ENCODE results near the gene TMTC4.

GRCh38 chr13:100646871-100647270 is 27.7 kb downstream of the TMTC4 start:
- no peak for TF ChIP-seq ARNTL (CRISPR knock-in tag; IDR thresholded peaks at IDR 0.05; ENCODE audit: borderline replicate concordance, low read depth)
- no peak for TF ChIP-seq ZFP30 (CRISPR knock-in tag; IDR thresholded peaks at IDR 0.05)
- TF ChIP-seq CREB5 (CRISPR knock-in tag; IDR thresholded peaks at IDR 0.05; ENCODE audit: low read depth) = no peak
- TF ChIP-seq ZFP3 (CRISPR knock-in tag; IDR thresholded peaks at IDR 0.05) = no peak
- no peak for TF ChIP-seq ZNF70 (CRISPR knock-in tag; IDR thresholded peaks at IDR 0.05)
- no peak for TF ChIP-seq OSR1 (CRISPR knock-in tag; IDR thresholded peaks at IDR 0.05)
- TF ChIP-seq TOX (CRISPR knock-in tag; IDR thresholded peaks at IDR 0.05; ENCODE audit: borderline replicate concordance) = no peak
- no peak for TF ChIP-seq TCF4 (CRISPR knock-in tag; IDR thresholded peaks at IDR 0.05; ENCODE audit: borderline replicate concordance)
